Measurements from ENCODE around the gene SNX13.

Gene SNX13, protein sequence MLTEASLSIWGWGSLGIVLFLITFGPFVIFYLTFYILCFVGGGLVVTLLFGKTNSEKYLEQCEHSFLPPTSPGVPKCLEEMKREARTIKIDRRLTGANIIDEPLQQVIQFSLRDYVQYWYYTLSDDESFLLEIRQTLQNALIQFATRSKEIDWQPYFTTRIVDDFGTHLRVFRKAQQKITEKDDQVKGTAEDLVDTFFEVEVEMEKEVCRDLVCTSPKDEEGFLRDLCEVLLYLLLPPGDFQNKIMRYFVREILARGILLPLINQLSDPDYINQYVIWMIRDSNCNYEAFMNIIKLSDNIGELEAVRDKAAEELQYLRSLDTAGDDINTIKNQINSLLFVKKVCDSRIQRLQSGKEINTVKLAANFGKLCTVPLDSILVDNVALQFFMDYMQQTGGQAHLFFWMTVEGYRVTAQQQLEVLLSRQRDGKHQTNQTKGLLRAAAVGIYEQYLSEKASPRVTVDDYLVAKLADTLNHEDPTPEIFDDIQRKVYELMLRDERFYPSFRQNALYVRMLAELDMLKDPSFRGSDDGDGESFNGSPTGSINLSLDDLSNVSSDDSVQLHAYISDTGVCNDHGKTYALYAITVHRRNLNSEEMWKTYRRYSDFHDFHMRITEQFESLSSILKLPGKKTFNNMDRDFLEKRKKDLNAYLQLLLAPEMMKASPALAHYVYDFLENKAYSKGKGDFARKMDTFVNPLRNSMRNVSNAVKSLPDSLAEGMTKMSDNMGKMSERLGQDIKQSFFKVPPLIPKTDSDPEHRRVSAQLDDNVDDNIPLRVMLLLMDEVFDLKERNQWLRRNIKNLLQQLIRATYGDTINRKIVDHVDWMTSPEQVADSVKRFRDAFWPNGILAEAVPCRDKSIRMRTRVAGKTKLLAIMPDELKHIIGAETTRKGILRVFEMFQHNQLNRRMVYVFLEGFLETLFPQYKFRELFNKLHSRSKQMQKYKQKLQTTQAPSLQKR

DNA sequence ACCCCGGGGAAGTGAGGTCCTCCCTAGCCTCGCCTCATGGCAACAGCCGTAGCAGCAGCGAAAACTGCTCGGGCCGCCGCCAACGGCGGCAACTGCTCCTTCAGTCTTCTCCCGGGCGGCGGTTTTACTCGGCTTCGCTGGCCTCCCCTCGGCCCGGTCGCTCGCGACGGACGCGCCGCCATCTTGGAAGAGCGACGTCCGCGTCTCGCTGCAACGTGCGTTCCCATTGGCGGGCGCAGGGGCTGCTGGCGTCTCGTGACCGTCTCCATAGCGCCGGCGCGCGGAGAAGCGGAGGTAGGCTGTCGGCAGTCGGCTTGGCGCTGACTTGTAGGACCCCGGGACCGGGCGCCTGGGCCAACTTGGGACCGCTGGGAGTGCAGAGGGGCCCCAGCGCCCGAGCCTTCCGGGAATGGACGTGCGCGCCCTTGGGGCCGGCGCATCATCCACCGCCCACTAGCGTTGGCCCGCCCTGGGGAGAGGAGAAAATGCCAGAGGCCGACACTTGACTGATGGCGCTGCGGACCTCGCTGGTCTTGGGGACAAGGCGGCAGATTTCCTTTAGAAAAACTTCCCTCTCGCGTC, at the start of gene SNX13:
Gene SNX13 (minus strand): TSS at position 193 of the 582 bp plus-strand sequence. CDS start 199 bp downstream, outside the sequence.
- H3K79me2 ChIP-seq (ENCODE audit: insufficient read depth, low read depth): peaks cover 47% of the 10 kb centered on the region
- no peaks in the 10 kb centered on the region for H3K36me3 ChIP-seq (ENCODE audit: insufficient read depth)
- H3K27ac ChIP-seq: peak within 1 kb of the TSS; percentile 91

GRCh38 chr7:17989546-17989945, 49.3 kb upstream of the SNX13 start:
- Histone ChIP-seq H3K27me3 (ENCODE audit: insufficient read depth, low read depth) (no peaks in the 10 kb centered on the region), H3K27ac (no peak overlapping the region), H3K4me3 (IDR thresholded peaks at IDR 0.05; ENCODE audit: insufficient read depth, low read depth, low read length) (no peak overlapping the region), H3K9ac (no peak overlapping the region), H3K79me2 (ENCODE audit: insufficient read depth, low read depth) (no peaks in the 10 kb centered on the region), H4K20me1 (ENCODE audit: insufficient read depth) (no peaks in the 10 kb centered on the region), H3K36me3 (ENCODE audit: insufficient read depth) (no peaks in the 10 kb centered on the region), H3K4me1 (ENCODE audit: low read depth, poor library complexity, severe bottlenecking) (no peaks in the 10 kb centered on the region), H2AFZ (ENCODE audit: low read depth) (no peak overlapping the region), H3K4me2 (no peak overlapping the region)
- TF ChIP-seq, protein P1, sequence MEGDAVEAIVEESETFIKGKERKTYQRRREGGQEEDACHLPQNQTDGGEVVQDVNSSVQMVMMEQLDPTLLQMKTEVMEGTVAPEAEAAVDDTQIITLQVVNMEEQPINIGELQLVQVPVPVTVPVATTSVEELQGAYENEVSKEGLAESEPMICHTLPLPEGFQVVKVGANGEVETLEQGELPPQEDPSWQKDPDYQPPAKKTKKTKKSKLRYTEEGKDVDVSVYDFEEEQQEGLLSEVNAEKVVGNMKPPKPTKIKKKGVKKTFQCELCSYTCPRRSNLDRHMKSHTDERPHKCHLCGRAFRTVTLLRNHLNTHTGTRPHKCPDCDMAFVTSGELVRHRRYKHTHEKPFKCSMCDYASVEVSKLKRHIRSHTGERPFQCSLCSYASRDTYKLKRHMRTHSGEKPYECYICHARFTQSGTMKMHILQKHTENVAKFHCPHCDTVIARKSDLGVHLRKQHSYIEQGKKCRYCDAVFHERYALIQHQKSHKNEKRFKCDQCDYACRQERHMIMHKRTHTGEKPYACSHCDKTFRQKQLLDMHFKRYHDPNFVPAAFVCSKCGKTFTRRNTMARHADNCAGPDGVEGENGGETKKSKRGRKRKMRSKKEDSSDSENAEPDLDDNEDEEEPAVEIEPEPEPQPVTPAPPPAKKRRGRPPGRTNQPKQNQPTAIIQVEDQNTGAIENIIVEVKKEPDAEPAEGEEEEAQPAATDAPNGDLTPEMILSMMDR (conservative IDR thresholded peaks at IDR 0.05; ENCODE audit: low read depth, low read length): no peak

More for the DNA sequence above, at the start of gene SNX13:
- TF ChIP-seq, protein P1 (conservative IDR thresholded peaks at IDR 0.05; ENCODE audit: low read depth, low read length): no peak
- H3K4me3 ChIP-seq (IDR thresholded peaks at IDR 0.05; ENCODE audit: insufficient read depth, low read depth, low read length): no peak within 1 kb of the TSS
- no peaks in the 10 kb centered on the region for H3K27me3 ChIP-seq (ENCODE audit: insufficient read depth, low read depth)
- H3K9ac ChIP-seq: peak within 1 kb of the TSS; percentile 98
- H4K20me1 ChIP-seq (ENCODE audit: insufficient read depth): no peaks in the 10 kb centered on the region
- peak within 1 kb of the TSS; percentile 66 for H3K4me2 ChIP-seq
- H2AFZ ChIP-seq (ENCODE audit: low read depth): peak within 1 kb of the TSS; percentile 95
- H3K4me1 ChIP-seq (ENCODE audit: low read depth, poor library complexity, severe bottlenecking): peaks cover 35% of the 10 kb centered on the region

DNA sequence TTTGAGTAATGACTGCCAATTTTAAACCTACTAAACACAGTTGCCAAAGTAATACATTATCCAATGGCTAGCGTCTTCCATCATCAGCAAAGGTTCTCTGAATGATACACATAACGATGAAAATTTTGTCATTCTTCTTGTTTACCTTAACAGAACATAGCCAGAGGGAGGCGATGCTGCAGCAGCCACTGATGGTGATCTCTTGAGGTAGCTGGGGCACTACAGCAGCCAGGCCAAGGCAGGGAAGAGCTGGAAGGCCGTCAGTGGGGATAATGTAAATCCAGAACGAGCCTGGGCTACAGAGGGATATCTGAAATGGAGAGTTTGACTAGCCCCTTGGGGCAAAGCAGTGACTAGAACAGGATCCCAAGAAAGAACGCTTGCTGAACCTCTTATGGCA, 48.6 kb upstream of the SNX13 start:
- H3K36me3 ChIP-seq (ENCODE audit: insufficient read depth): no peaks in the 10 kb centered on the region
- no peaks in the 10 kb centered on the region for H3K4me1 ChIP-seq (ENCODE audit: low read depth, poor library complexity, severe bottlenecking)
- TF ChIP-seq, protein P1 (conservative IDR thresholded peaks at IDR 0.05; ENCODE audit: low read depth, low read length): no peak
- H3K27ac ChIP-seq: no peak overlapping the region
- no peaks in the 10 kb centered on the region for H3K27me3 ChIP-seq (ENCODE audit: insufficient read depth, low read depth)
- H3K4me2 ChIP-seq: no peak overlapping the region
- no peak overlapping the region for H3K9ac ChIP-seq
- no peaks in the 10 kb centered on the region for H4K20me1 ChIP-seq (ENCODE audit: insufficient read depth)
- H2AFZ ChIP-seq (ENCODE audit: low read depth): no peak overlapping the region
- H3K79me2 ChIP-seq (ENCODE audit: insufficient read depth, low read depth): no peaks in the 10 kb centered on the region
- no peak overlapping the region for H3K4me3 ChIP-seq (IDR thresholded peaks at IDR 0.05; ENCODE audit: insufficient read depth, low read depth, low read length)

DNA sequence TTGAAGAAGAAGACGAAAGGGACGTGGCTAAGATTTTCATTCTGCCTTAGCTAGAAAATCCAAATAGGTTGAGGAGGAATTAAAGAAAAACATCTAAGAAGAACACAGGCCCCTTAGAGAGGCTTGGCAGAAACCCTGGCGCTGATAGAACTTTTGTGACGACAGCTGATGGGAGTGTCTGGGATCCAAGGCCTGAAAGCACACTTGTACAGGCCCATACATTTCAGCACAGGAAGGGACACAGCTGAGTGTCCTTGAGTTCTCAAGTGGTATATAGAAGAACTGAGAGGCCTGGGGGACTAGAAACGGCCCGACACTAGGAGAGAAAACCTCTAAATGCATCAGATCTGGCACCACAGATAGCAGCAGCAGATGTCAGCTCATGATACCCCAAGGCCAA, 47.8 kb upstream of the SNX13 start:
- Histone ChIP-seq H2AFZ (ENCODE audit: low read depth) (no peak overlapping the region), H3K27me3 (ENCODE audit: insufficient read depth, low read depth) (no peaks in the 10 kb centered on the region), H3K4me2 (no peak overlapping the region), H3K36me3 (ENCODE audit: insufficient read depth) (no peaks in the 10 kb centered on the region), H3K27ac (no peak overlapping the region), H3K9ac (no peak overlapping the region), H3K4me1 (ENCODE audit: low read depth, poor library complexity, severe bottlenecking) (no peaks in the 10 kb centered on the region), H3K4me3 (IDR thresholded peaks at IDR 0.05; ENCODE audit: insufficient read depth, low read depth, low read length) (no peak overlapping the region), H3K79me2 (ENCODE audit: insufficient read depth, low read depth) (no peaks in the 10 kb centered on the region), H4K20me1 (ENCODE audit: insufficient read depth) (no peaks in the 10 kb centered on the region)
- TF ChIP-seq, protein P1 (conservative IDR thresholded peaks at IDR 0.05; ENCODE audit: low read depth, low read length): no peak

Measured in KMS-11 (cell line).